GM06990 (cell line): Measurements from ENCODE around the gene CDH2.

Source experiments
- DNase-seq: peaks from one replicate; pipeline ENCODE4 v3.0.0-alpha.2; 2011; ENCODE audit not compliant: insufficient read length; ENCODE audit errors: extremely low read depth
- H3K27me3 ChIP-seq: replicated peaks from 2 replicates; pipeline ENCODE4 v1.6.0; 2011; ENCODE audit warnings: low read length; ENCODE audit not compliant: control insufficient read depth, insufficient read depth
- H3K36me3 ChIP-seq: 2 replicates; pipeline ENCODE4 v1.5.1; 2011; ENCODE audit warnings: low read length; ENCODE audit not compliant: control insufficient read depth, insufficient read depth
- H3K4me3 ChIP-seq: replicated peaks from 2 replicates; pipeline ENCODE4 v1.5.1; 2011; ENCODE audit warnings: low read depth, mild to moderate bottlenecking, control low read depth, low read length
- CTCF ChIP-seq: IDR thresholded peaks from 2 replicates; pipeline ENCODE4 v1.5.1; 2011; ENCODE audit warnings: low read length, control low read depth, mild to moderate bottlenecking, inconsistent platforms; ENCODE audit not compliant: insufficient read depth, poor library complexity, severe bottlenecking

CDH2 gene

GRCh38 chr18:28183418-28184078, 6.6 kb upstream of the CDH2 start:
- DNase-seq: no peak
- no peaks in the 10 kb centered on the region for H3K36me3 ChIP-seq

GRCh38 chr18:28181616-28182015, 4.7 kb upstream of the CDH2 start:
- Histone ChIP-seq H3K4me3 (no peak overlapping the region), H3K27me3 (no peaks in the 10 kb centered on the region), H3K36me3 (no peaks in the 10 kb centered on the region)
- TF ChIP-seq CTCF: no peak
- no peak for DNase-seq

More at GRCh38 chr18:28183418-28184078, 6.6 kb upstream of the CDH2 start:
- no peaks in the 10 kb centered on the region for H3K27me3 ChIP-seq
- H3K4me3 ChIP-seq: no peak overlapping the region
- no peak for TF ChIP-seq CTCF

- no peaks in the 10 kb centered on the region for H3K36me3 ChIP-seq
- DNase-seq: no peak
- no peak for TF ChIP-seq CTCF
- H3K27me3 ChIP-seq: no peaks in the 10 kb centered on the region
- no peak overlapping the region for H3K4me3 ChIP-seq
These were observed 1.8 kb upstream of the CDH2 start for GRCh38 chr18:28178720-28179119.

GRCh38 chr18:28177828-28178635, 1.1 kb upstream of the CDH2 start:
- no peak for TF ChIP-seq CTCF
- peak overlapping the region; percentile 42 for H3K4me3 ChIP-seq
- H3K27me3 ChIP-seq: no peaks in the 10 kb centered on the region
- no peaks in the 10 kb centered on the region for H3K36me3 ChIP-seq
- DNase-seq: no peak

GRCh38 chr18:28176698-28176947, 307 bp downstream of the CDH2 start:
- DNase-seq: no peak
- TF ChIP-seq CTCF: no peak
- peak overlapping the region; percentile 36 for H3K4me3 ChIP-seq
- no peaks in the 10 kb centered on the region for H3K27me3 ChIP-seq
- H3K36me3 ChIP-seq: no peaks in the 10 kb centered on the region
